K562 (cell line): ENCODE data around the gene ITPR1. TPM values are rescaled to one million over a fixed set of nuclear protein-coding genes. Genes with fewer than 3 reads are reported as not detected.

Source experiments
- ARHGAP35 ChIP-seq: fragments of 450-650 bp; IDR thresholded peaks from 2 replicates; pipeline ENCODE4 v1.6.1; 2018; ENCODE audit not compliant: partially characterized antibody
- C11orf30 ChIP-seq: fragments of 450-650 bp; IDR thresholded peaks from 2 replicates; pipeline ENCODE4 v1.6.1; 2016; ENCODE audit warnings: low read depth, mild to moderate bottlenecking
- CC2D1A ChIP-seq: fragments of 450-650 bp; IDR thresholded peaks from 2 replicates; pipeline ENCODE4 v1.6.1; 2017; ENCODE audit warnings: mild to moderate bottlenecking
- CHAMP1 ChIP-seq: fragments of 450-650 bp; IDR thresholded peaks from 2 replicates; pipeline ENCODE4 v1.6.1; 2016; ENCODE audit warnings: mild to moderate bottlenecking
- CTBP1 ChIP-seq: fragments of 450-650 bp; IDR thresholded peaks from 2 replicates; pipeline ENCODE4 v1.6.1; 2016; ENCODE audit warnings: borderline replicate concordance
- DNMT1 ChIP-seq: fragments of 450-650 bp; IDR thresholded peaks from 2 replicates; pipeline ENCODE4 v1.6.1; 2016; ENCODE audit warnings: antibody characterized with exemption, mild to moderate bottlenecking
- E2F3 ChIP-seq: fragments of 250-450 bp; sonication (Bioruptor Pico); IDR thresholded peaks from 2 replicates; pipeline ENCODE4 v1.4.0; 2020; ENCODE audit warnings: mild to moderate bottlenecking
- E4F1 ChIP-seq: fragments of 250-450 bp; sonication (Bioruptor Pico); IDR thresholded peaks from 2 replicates; pipeline ENCODE4 v1.5.0; 2021; ENCODE audit warnings: mild to moderate bottlenecking, borderline replicate concordance
- ETV6 ChIP-seq, 3 experiments: fragments of 150-350 bp in 1 of 3; sonication (generic) in 1 of 3; formaldehyde crosslinking in 1 of 3; IDR thresholded peaks; 2 replicates each; pipeline versions ENCODE4 v1.6.1 to v1.8.0; 2014 to 2022; ENCODE audit warnings: borderline replicate concordance in 2 of 3, low read depth in 2 of 3, antibody characterized with exemption in 1 of 3, low read length in 1 of 3, mild to moderate bottlenecking in 1 of 3, missing genetic modification reagents in 1 of 3
- HOXB6 ChIP-seq: fragments of 250-450 bp; sonication (Bioruptor Pico); IDR thresholded peaks from 2 replicates; pipeline ENCODE4 v1.5.1; 2022; ENCODE audit warnings: mild to moderate bottlenecking, borderline replicate concordance
- KDM4B ChIP-seq, 2 experiments: fragments of 450-650 bp in 1 of 2; sonication (generic) in 1 of 2; IDR thresholded peaks; 2 replicates each; pipeline ENCODE4 v1.6.1; 2016 to 2017; ENCODE audit warnings: borderline replicate concordance in 2 of 2, antibody characterized with exemption in 1 of 2, low read depth in 1 of 2, mild to moderate bottlenecking in 1 of 2
- L3MBTL2 ChIP-seq: fragments of 450-650 bp; IDR thresholded peaks from 2 replicates; pipeline ENCODE4 v1.6.1; 2016; ENCODE audit warnings: mild to moderate bottlenecking, moderate library complexity
- MIER1 ChIP-seq: fragments of 450-650 bp; IDR thresholded peaks from 2 replicates; pipeline ENCODE4 v1.6.1; 2016; ENCODE audit warnings: antibody characterized with exemption, mild to moderate bottlenecking, low read depth
- NFE2L1 ChIP-seq: fragments of 450-650 bp; IDR thresholded peaks from 2 replicates; pipeline ENCODE4 v1.6.1; 2016; ENCODE audit warnings: missing genetic modification characterization, low read depth, mild to moderate bottlenecking, missing compliant biosample characterization, moderate library complexity, borderline replicate concordance
- PHB ChIP-seq: fragments of 250-450 bp; sonication (Bioruptor Pico); IDR thresholded peaks from 2 replicates; pipeline ENCODE4 v1.5.0; 2021
- PYGO2 ChIP-seq: fragments of 450-650 bp; IDR thresholded peaks from 2 replicates; pipeline ENCODE4 v1.6.1; 2016; ENCODE audit warnings: mild to moderate bottlenecking, missing genetic modification characterization, moderate library complexity, missing compliant biosample characterization
- TFAM ChIP-seq: fragments of 250-450 bp; sonication (Bioruptor Pico); conservative IDR thresholded peaks from 2 replicates; pipeline ENCODE4 v1.5.0; 2021; ENCODE audit warnings: mild to moderate bottlenecking, moderate library complexity
- ZNF175 ChIP-seq: fragments of 200-800 bp; sonication (Bioruptor generic); IDR thresholded peaks from 2 replicates; pipeline ENCODE4 v1.6.1; 2016; ENCODE audit warnings: low read depth, mild to moderate bottlenecking, missing genetic modification characterization, missing compliant biosample characterization
- ZNF280A ChIP-seq: fragments of 450-650 bp; IDR thresholded peaks from 2 replicates; pipeline ENCODE4 v1.6.1; 2018; ENCODE audit warnings: mild to moderate bottlenecking, low read depth; ENCODE audit not compliant: partially characterized antibody
- ZNF79 ChIP-seq: fragments of 250-450 bp; sonication (Bioruptor Pico); IDR thresholded peaks from 2 replicates; pipeline ENCODE4 v1.4.0; 2020; ENCODE audit warnings: low read depth, mild to moderate bottlenecking, moderate library complexity
- polyA plus RNA-seq, 8 experiments: library from polyadenylated mRNA; depleted of rRNA in 4 of 8; stranded (reverse) in 5 of 8; unstranded in 3 of 8; fragments of >200 nt; fragmentation: Nextera tagmentation in 2 of 8; fragmentation: Illumina TruSeq in 1 of 8; extraction: Ambion mirVana in 2 of 8; extraction: Trizol in 1 of 8; gene quantifications; 2 replicates each; pipeline versions ENCODE4 v1.2.1 to v1.2.3, GENCODE V29; 2011 to 2014; ENCODE audit warnings: inconsistent platforms in 1 of 8, missing spikeins in 1 of 8
- total RNA-seq, 7 experiments: library from RNA; depleted of rRNA in 6 of 7; stranded (reverse); fragments of >200 nt in 6 of 7; fragmentation: Illumina TruSeq in 2 of 7; extraction: Trizol in 2 of 7; gene quantifications; 2 replicates each; pipeline versions ENCODE4 v1.2.1 to v1.2.3, GENCODE V29; 2011 to 2021; ENCODE audit warnings: low replicate concordance in 1 of 7

The ITPR1 gene
- total and polyA plus RNA-seq, 9 of the 15 experiments (the other 6 are each of a cell fraction or from before 2014, with no cell fraction given) = 22.4 to 40.0 (median 27.4) TPM

- peak in 1 of 2 experiments; percentile 45; a peak in 1 of 4 replicates for TF ChIP-seq ETV6 (IDR thresholded peaks at IDR 0.05; ENCODE audit: borderline replicate concordance in 1 of 2, low read depth in 2 of 2, low read length in 1 of 2)
- TF ChIP-seq ETV6 (CRISPR knock-in tag; IDR thresholded peaks at IDR 0.05; ENCODE audit: borderline replicate concordance) = no peak; the same call in 1 of the 2 replicates
- TF ChIP-seq ZNF79 (CRISPR knock-in tag) = 0 out of 2 replicates have a peak, but pooled peaks have one; percentile 47
- TF ChIP-seq L3MBTL2 = peak; percentile 92
- peak; percentile 100 for TF ChIP-seq C11orf30
- TF ChIP-seq DNMT1 = no peak
- TF ChIP-seq CHAMP1 = peak; percentile 85
- TF ChIP-seq CC2D1A = no peak
- no peak; the same call in none of the 2 replicates for TF ChIP-seq CTBP1
- TF ChIP-seq ARHGAP35 = no peak
- TF ChIP-seq MIER1 = no peak
- no peak for TF ChIP-seq TFAM (CRISPR knock-in tag)
- TF ChIP-seq ZNF280A = no peak
- TF ChIP-seq NFE2L1 (tag) = no peak
- peak; percentile 35; the same call in 1 of the 2 replicates for TF ChIP-seq ZNF175 (CRISPR knock-in tag)
- TF ChIP-seq KDM4B (IDR thresholded peaks at IDR 0.05; ENCODE audit: borderline replicate concordance in 2 of 2, low read depth in 1 of 2) = peak in 1 of 2 experiments; percentile 96; a peak in 2 of 4 replicates
- no peak for TF ChIP-seq E4F1 (CRISPR knock-in tag)
- TF ChIP-seq PYGO2 (tag) = 0 out of 2 replicates have a peak, but pooled peaks have one; percentile 30
- TF ChIP-seq E2F3 = no peak; the same call in 1 of the 2 replicates
- TF ChIP-seq HOXB6 = no peak
- no peak for TF ChIP-seq PHB (CRISPR knock-in tag)
These were observed 26.2 kb upstream of the ITPR1 start, which contains the start of gene SUMF1 (continued) for GRCh38 chr3:4466741-4467521.
